HG02798 (cell line): ENCODE data around the gene ZNRF2.
"Not testable (repeated sequence)": the region's sequence is repeated elsewhere in the genome, so short reads cannot be mapped to it uniquely, and the experiment has no call there.

Experiments
- ATAC-seq: cut with Tn5 transposase; IDR thresholded peaks from one replicate; pipeline ENCODE4 v1.9.1; 2021; ENCODE audit warnings: mild to moderate bottlenecking; ENCODE audit not compliant: unreplicated experiment, poor library complexity

Gene ZNRF2

GRCh38 chr7:30256349-30256858 is 28.0 kb upstream of the ZNRF2 start:
- ATAC-seq = no peak

DNA sequence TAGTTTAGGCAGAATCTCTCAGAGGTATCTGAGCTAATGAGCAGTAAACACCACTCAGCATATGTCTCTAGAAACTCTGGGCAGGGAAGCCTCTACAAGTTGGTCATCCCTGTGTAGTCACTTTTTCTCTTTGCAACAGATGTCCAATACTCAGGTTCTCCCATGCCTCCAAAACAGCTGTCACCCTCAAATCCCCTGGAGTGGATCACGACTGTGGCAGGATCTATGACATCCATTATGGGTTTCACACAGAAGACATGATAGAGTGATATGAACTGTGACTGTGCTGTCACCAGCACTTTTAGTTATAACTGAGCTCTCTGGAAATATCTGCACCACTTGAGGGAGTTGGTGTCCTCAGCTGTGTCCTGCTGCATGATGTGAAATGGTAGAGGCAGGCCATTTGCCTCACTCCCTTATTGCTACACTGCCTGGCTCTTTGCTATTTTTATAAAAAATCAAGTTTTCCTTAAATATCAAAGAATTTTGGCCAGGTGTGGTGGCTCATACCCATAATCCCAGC is 24.1 kb upstream of the ZNRF2 start:
- no peak for ATAC-seq

DNA sequence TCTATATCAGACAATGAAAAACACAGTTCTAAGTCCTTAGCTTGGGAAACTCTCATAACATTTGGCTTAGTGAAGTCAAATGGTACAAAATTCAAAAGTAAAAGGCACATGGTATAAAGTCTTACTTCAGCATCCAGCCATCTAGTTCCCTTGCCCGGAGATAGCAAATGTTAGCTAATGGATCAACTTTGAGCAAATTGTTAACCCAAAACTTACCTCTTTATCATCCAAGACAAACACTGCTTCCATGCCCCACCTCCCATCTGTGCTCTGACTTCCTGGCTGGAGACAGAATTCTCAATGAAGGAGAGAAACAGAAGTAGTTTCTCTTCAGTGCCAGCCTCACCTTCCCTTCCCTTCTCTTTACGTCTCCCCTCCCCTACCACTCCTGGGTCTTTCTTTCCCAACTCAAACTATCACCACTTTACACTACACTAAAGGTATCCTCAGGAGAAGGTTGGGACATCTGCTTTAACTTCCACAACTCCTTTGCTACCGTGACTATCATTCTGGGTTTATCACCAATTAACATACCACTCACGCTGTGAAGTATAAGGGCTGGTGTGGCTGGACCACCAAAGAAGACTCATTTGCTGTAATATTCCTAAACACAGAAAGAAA is 21.2 kb upstream of the ZNRF2 start:
- ATAC-seq = no peak

- ATAC-seq = no peak
These were observed 20.3 kb upstream of the ZNRF2 start for GRCh38 chr7:30264052-30264451.

GRCh38 chr7:30265189-30265588 is 19.2 kb upstream of the ZNRF2 start:
- not testable (repeated sequence) for ATAC-seq

- ATAC-seq = no peak
These were observed 17.7 kb upstream of the ZNRF2 start for GRCh38 chr7:30266686-30267085.

DNA sequence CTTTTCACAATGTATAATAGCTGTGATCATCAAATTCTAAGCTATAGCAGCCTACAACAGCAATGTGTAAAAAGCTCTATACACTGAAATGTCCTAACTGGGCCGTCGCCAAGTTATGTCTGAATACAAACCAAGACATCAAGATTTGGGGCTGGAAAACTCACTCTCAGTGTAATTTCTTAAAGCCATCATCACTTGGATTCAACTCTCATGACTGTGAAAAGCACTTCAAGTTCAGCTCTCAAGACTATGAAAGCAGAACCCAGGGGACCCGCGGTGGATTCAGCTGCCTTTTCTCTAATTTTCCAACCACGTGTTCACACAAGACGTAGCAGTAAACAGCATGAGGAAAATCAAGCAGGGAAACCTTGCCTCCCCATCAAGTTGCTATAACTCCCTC is 15.8 kb upstream of the ZNRF2 start:
- ATAC-seq = no peak

GRCh38 chr7:30269490-30269889 is 14.9 kb upstream of the ZNRF2 start:
- ATAC-seq = no peak

GRCh38 chr7:30270921-30271320 is 13.5 kb upstream of the ZNRF2 start:
- ATAC-seq = no peak

GRCh38 chr7:30272126-30272525 is 12.3 kb upstream of the ZNRF2 start:
- ATAC-seq = no peak

DNA sequence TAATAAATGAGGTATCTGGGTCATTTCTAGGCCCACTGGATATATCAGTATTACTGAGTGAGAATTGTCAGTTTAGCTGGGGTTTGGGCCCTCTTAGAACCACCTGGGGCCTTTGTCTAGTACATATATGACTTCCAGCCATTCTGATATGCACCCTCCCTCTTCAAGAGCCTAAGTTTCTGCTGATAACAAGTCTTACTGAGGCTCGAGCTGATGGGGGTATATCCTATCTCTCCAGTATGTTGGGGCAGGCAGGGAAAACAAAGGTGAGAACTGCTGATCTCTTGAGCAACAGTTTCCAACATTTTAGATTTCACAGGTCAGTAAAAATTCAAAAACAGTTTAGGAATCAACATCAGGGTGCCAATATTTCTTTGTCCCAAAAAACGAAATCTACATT is 10.8 kb upstream of the ZNRF2 start:
- ATAC-seq = no peak

- no peak for ATAC-seq
These were observed 9.8 kb upstream of the ZNRF2 start for GRCh38 chr7:30274641-30275040.

DNA sequence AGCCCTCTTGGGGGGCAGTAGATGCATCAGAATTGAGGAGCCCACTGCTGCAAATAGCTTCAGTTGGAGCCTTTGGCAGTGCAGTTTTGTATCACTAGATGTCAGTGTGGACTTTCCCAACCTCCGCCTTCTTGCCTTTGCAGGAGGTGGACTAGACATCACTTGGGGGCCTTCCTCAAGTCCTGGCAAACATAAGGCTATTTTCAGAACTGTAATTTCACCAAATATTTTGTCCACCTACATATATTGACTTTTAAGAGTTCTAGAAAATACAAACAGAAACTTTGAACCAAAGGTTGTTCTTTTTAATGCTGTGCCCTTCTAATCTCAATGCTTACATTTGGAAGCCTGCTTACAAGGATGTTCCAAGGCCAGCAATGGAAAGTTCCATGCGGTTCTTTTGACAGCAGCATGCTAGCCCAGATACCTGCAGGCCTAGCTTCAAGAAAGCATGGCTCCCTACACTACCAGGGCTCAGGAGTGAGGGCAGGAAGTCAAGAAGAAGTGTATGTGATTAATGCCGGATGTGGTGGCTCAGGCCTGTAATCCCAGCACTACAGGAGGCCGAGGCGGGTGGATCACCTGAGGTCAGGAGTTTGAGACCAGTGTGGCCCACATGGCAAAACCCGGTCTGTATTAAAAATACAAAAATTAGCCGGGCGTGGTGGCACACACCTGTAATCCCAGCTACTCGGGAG is 8.0 kb upstream of the ZNRF2 start:
- peak; percentile 64 for ATAC-seq

DNA sequence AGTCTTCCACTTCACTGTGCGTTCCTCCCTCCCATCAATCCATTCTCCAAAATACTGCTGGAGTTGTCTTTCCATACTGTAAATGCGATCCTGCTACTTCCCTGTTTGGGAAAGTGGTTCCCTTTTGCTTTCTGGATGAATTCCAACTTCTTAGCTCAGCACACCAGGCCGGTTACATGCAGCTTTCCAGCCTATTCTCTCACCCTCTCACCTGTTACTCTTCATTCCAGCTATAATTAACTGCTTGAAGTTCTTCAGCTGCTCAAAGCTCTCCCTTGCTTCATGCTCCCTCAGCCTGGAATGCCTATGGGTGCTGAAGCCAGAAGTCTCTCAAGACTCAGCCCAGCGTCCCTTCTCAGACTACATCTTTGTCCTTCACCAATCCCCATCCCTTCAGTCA is 6.0 kb upstream of the ZNRF2 start:
- no peak for ATAC-seq

- ATAC-seq = no peak
These were observed 5.3 kb upstream of the ZNRF2 start for GRCh38 chr7:30278849-30279652.

DNA sequence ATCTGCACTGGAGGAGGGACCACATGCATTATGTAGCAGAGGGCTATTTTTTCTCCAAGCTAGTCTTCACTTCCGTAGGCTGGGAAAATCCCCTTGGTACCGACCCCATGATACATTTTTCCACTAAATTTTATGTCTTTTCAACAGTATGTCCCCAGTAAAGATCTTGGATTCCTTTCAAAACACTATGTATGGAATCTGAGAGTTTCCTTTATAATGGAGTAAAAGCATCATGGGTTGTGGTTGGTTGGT is 4.8 kb upstream of the ZNRF2 start:
- no peak for ATAC-seq

GRCh38 chr7:30280631-30281030 is 3.8 kb upstream of the ZNRF2 start:
- ATAC-seq = no peak

DNA sequence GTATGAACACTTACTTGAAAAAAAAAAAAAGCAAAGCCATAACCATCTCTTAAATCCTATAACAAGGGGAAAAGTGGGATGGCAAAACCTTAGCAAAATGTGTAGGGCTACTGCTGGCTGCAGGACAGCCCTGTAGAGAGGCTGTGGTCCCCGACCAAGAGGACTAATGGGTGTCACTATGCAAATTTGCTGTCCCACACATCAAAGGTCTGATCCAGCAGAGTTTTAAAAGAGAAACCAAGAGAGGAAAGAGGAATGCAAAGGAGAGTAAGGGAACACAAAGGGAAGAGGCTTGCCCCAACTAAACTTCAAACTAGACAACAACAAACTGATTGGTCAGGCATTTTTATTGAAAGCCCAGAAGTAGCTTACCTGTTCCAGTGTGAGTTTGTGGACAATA is 3.1 kb upstream of the ZNRF2 start:
- ATAC-seq = no peak

- ATAC-seq = no peak
These were observed 2.6 kb upstream of the ZNRF2 start for GRCh38 chr7:30281791-30282190.

DNA sequence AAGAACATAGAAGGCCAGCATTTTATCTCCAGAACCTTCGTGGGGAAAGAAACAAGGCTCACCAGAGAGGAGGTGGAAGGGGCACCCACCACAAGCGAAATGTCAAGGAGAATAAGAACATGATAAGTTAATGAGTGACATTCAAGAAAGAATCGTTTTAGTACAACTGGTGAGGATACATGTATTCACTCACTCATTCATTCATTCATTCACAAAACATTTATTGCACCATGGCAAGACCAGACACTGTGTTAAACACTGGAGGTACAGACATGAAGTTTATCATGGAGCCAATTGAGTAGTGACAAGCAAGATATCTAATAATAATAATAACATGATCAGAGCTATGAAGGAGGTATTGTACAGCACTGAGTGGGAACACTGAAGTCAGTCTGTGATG is 1.7 kb upstream of the ZNRF2 start:
- ATAC-seq = no peak

DNA sequence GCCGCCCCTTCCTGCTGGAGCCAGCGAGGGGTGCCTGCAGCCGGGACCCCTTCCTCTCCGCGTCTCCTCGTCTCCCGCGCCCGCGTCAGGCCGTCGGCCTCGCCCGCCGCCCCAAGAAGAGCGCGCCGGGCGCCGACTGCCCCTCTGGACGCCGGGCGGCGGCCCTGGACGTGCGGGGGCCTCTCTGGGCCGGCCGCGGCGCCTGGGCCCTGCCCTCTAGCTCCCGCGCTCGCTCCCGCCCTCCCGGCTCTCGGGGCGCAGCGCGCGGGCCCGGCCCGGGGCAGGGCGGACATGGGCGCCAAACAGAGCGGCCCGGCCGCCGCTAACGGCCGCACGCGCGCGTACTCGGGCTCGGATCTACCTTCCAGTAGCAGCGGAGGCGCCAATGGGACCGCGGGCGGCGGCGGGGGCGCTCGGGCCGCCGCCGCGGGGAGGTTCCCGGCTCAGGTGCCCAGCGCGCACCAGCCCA is 704 bp downstream of the ZNRF2 start:
- ATAC-seq = peak; percentile 21
